ENCODE measurements around the gene GRIN1.
"Not testable (repeated sequence)": the region's sequence is repeated elsewhere in the genome, so short reads cannot be mapped to it uniquely, and the experiment has no call there.

GRIN1 gene

DNA sequence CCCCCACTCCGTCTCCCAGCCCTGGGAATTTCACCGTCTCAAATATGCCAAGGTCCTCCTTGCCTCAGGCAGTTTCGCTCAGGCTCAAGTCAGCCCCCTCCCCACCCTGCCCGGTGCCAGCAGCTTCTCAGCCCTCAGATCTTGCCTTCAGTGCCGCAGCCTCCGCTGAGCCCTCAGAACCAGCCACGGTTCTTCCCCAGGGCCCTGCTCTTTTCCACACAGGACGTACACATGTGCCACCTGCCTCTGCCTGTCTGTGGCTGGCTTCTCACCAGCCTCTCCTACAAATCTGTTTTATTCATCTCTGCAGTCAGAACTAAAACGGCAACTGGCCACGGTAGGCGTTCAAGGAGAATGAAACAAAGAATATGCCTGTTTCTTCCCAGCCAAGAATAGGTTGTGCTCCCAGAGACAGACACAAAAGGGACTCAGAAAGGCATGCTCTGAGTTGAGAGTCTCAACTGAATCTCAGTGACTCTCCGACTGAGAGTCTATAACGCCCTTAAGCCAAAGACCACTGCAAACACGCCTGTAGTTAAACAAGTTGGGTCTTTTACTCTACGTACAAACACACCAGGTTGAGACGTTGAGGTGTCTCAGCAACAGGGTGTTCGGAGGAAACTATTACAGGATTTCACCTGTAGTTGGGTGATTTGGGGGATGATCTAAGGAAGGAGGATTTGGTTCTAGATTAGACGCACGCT, 10.6 kb upstream of the GRIN1 start:
- TF ChIP-seq, protein P1, sequence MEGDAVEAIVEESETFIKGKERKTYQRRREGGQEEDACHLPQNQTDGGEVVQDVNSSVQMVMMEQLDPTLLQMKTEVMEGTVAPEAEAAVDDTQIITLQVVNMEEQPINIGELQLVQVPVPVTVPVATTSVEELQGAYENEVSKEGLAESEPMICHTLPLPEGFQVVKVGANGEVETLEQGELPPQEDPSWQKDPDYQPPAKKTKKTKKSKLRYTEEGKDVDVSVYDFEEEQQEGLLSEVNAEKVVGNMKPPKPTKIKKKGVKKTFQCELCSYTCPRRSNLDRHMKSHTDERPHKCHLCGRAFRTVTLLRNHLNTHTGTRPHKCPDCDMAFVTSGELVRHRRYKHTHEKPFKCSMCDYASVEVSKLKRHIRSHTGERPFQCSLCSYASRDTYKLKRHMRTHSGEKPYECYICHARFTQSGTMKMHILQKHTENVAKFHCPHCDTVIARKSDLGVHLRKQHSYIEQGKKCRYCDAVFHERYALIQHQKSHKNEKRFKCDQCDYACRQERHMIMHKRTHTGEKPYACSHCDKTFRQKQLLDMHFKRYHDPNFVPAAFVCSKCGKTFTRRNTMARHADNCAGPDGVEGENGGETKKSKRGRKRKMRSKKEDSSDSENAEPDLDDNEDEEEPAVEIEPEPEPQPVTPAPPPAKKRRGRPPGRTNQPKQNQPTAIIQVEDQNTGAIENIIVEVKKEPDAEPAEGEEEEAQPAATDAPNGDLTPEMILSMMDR (IDR thresholded peaks at IDR 0.05): no peak
- no peak for TF ChIP-seq ZFX (IDR thresholded peaks at IDR 0.05; ENCODE audit: borderline replicate concordance)
- H3K27ac ChIP-seq: peak overlapping the region; percentile 93

DNA sequence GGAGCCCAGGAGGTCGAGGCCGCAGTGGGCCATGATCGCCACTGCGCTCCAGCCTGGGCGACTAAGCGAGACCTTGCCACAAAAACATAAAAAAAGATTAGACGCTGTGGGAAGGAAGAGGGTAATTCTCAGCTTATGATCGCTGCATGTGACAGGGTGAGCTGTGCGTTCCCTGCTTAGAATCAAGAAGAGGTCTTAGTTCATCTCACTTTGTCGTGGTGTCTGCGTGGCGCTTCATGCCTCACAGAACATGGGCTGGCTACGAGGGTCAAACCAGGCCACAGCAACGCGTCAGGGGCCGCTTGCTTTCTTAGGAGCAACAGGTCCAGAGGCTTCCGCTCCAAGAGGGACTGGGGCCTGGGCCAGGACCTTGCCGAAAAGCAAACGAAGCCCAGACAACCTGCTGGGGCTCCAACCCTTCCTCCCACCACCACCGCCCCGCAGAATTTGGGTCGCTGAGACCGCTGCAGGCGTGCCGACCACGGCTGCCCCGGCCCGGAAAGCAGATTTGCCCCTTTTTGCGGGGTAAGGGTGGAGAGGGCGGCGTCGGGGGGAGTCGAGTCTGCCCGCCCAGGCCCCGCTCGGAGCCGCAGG, 10.0 kb upstream of the GRIN1 start:
- peak overlapping the region; percentile 93 for H3K27ac ChIP-seq
- TF ChIP-seq, protein P1 (IDR thresholded peaks at IDR 0.05): no peak
- no peak for TF ChIP-seq ZFX (IDR thresholded peaks at IDR 0.05; ENCODE audit: borderline replicate concordance)

DNA sequence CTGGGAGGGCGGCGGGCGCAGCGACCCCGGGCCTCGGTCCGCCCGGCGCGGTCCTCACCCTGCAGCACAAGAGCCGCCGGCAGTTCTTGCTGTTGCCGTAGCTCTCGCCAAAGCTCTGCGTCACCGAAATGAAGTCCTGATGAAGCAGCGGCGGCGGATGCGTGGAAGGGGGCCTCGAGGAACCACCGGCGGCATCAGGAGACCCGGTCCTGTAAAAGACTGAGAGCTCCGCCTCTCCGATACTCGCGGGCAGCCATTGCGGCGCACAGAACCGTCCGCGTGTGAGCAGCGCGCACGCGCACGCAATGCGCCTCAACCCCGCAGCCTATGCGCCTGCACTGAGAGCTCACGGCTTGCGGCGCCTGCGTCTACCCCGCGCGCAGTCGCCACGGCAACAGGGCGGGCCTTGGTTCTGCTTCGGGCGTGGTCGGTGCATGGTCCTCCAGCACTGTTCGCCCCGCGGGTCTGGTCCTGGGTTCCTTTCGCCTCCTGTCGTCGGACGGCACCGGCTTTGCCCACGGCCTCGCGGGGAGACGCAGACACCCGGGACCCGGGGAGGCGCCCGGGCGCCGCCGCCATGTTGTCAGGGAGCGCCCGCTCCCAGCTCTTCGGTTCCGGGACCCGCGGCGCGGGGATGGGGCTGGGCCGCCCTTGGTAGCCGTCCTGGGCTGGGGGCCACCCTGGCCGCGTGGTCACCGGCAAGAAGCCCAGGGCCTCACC, 9.3 kb upstream of the GRIN1 start:
- TF ChIP-seq ZFX (IDR thresholded peaks at IDR 0.05; ENCODE audit: borderline replicate concordance): no peak
- TF ChIP-seq, protein P1 (IDR thresholded peaks at IDR 0.05): no peak
- peak overlapping the region; percentile 93 for H3K27ac ChIP-seq

DNA sequence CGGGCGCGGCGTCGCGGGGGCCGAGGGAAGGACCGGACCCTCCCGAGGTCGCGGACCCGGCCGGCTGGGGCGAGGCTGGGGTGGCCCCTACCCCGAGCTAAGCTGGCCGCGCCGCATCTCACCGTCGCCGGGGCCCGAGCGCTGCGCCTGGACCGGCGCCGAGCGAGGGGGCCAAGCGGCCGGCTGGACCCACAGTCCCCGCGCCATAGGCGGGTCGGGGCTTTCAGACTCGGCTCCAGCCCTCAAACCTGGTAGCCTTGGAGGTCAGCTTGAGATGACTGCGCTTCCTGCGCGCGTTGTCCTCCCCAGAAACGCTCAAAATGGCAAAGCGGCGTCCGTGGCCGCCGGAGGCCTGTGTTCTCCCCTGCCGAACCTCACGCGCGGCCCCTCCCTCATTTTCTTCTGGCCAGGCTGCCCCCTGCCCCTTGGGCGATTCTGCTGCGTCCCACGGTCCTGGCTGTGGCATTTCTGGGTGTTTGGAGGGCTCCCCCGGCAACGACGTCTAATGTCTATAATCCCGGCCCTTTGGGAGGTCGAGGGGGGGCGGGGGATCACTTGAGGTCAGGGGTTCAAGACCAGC, 8.7 kb upstream of the GRIN1 start:
- peak overlapping the region; percentile 93 for H3K27ac ChIP-seq

DNA sequence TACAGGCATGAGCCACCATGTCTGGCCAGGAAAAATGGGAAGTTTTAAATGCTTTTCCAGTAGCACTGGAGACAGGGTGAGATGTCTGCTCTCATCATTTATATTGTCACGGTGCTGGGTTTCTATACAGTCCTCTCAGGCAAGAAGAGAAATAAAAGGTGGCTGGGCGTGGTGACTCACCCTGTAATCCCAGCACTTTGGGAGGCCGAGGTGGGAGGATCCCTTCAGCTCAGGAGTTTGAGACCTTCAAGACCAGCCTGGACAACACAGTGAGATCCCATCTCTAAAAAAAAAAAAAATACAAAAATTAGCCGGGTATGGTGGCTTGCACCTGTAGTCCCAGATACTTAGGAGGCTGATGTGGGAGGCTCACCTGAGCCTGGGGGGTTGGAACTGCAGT, 4.8 kb upstream of the GRIN1 start:
- H3K27ac ChIP-seq: no peak overlapping the region
- no peak for TF ChIP-seq ZFX (IDR thresholded peaks at IDR 0.05; ENCODE audit: borderline replicate concordance)
- TF ChIP-seq, protein P1 (IDR thresholded peaks at IDR 0.05): no peak

More for the DNA sequence above, 8.7 kb upstream of the GRIN1 start:
- TF ChIP-seq ZFX (IDR thresholded peaks at IDR 0.05; ENCODE audit: borderline replicate concordance): no peak
- TF ChIP-seq, protein P1 (IDR thresholded peaks at IDR 0.05): no peak

DNA sequence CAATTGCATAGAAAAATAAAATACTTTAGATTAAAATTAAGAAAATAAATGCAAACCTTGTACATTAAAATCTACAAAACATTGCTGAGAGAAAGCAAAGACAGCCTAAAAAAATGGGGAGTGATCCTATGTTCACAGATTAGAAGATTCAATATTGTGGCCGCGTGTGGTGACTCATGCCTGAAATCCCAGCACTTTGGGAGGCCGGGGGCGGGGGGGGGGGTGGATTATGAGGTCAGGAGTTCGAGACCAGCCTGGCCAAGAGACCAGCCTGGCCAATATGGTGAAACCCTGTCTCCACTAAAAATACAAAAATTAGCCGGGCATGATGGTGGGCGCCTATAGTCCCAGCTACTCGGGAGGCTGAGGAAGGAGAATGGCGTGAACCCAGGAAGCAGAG, 3.8 kb upstream of the GRIN1 start:
- H3K27ac ChIP-seq: not testable (repeated sequence)

DNA sequence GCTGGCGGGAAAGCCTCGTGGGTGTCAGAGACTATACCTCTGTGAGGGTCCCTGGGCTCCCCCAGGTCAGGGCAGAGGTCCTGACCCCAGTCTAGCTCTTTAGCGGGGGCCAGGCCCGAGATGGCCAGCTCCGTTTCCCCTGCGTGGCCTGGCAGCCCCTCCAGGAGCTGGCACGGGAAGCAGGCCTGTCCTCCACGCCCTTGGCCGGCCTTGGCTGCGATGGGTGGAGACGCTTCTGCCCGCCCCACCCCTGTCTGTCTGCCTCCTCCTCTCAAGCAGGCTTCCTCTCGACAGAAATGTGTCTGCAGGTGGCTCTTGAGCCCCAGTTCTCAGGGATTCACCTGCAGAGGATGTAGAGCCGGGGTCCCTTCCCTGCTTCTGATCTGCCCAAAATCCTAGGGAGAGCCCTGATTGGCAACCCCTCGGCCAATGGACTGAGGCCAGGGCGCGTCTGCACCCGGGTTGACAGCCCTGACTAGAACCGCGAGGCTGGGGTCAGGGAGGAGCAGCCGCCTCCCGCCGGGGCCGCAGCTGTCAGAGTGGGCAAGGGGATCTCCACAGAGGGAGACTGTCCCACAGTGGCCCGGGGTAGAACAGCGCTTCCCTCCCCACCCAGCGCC, 2.6 kb upstream of the GRIN1 start:
- TF ChIP-seq, protein P1 (IDR thresholded peaks at IDR 0.05): no peak
- TF ChIP-seq ZFX (IDR thresholded peaks at IDR 0.05; ENCODE audit: borderline replicate concordance): no peak
- peak overlapping the region; percentile 59 for H3K27ac ChIP-seq

Measured in 22Rv1 (cell line).